ENCODE data around the gene TMLHE.
"Not testable (repeated sequence)": the region's sequence is repeated elsewhere in the genome, so short reads cannot be mapped to it uniquely, and the experiment has no call there.

Gene TMLHE, protein sequence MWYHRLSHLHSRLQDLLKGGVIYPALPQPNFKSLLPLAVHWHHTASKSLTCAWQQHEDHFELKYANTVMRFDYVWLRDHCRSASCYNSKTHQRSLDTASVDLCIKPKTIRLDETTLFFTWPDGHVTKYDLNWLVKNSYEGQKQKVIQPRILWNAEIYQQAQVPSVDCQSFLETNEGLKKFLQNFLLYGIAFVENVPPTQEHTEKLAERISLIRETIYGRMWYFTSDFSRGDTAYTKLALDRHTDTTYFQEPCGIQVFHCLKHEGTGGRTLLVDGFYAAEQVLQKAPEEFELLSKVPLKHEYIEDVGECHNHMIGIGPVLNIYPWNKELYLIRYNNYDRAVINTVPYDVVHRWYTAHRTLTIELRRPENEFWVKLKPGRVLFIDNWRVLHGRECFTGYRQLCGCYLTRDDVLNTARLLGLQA

DNA sequence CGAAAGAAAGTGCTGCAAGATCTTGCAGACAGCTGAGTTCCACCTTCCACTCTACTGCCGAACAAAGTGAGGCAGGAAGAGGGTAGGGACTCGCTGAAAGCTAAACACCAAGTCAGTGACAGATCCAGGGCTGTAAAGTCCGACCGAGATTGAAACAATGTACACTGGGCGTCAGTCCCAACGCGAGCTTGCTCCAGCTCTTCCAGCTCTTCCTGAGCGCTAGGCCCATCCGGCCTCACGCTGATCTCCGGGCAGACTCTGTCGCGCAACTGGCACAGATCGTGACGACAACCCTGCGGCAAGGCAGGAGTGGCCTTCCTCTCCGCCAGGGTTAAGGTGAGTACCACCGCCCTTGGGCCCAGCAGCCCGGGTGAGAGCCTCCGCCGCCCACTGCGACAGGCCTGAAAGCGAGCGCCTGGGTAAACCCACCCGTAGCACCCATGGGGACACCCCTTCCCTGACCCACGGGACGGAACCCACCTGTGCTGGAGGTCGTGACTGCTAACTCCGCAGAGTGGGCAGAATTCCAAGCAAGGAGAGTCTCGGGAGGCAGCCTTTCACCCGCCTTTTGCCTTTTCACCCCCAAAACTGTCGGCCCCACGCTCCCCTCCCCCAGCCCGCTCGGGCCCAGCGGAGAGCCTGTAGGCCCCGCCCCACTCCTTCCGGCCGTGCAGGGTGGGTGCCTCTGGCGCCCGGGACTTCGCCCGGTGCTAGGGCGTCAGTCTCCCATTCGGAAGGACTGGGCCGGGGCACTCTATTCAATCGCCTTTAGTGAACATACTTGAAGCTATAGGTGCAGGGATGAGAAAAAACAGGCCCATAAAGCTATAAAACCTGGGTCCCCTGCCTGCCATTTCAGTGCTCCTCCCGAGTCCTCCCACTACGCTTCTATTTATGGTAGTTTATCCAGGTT, at the start of gene TMLHE, which contains the start of gene SPRY3:
TSS of gene TMLHE (minus strand) at position 641 of the 913 bp plus-strand sequence. CDS start 67,676 bp downstream, outside the sequence.
TSS of gene SPRY3 (plus strand) at position 275 of the 913 bp plus-strand sequence.
- peak; percentile 70 for DNase-seq (ENCODE audit: low read depth, low spot score)

DNA sequence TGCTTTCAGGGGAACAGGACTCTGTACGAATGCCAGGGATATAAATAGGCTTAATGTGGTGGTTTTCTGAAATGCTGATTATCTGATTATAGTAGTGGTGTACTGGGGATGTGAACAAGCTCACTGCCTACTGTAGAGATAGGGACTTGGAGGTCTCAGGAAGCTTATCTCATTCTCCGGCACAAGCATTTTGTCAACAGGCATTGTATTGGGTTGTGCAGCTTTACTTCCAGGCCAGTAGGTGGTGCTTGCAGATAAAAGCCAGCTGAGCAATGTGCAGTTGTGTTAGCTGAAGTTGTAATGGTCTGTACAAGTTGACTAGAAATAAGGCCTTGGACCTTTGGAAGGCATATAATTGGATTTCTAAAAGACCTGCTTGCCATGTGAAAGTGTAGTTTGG, 49.5 kb upstream of the TMLHE start:
- DNase-seq (ENCODE audit: low read depth, low spot score) = peak; percentile 13

DNA sequence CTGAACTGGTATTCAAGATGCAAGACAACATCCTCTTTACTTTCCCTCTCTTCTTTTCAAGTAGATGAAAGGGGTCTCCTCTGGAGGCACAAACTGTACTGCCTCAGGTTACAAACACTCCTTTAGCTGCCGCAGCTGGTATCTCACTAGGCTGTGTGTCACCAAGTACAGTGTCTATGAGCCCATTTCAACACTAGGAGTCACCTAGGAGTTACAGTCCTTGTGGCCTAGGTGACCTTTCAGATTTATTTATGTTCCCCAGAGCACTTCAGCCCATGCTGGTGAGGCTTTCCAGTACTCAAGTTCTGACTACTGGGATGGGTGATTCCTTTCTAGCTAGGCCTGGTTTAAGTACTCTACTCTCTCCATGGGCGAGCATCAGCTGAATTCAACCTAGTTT, 32.4 kb upstream of the TMLHE start:
- peak; percentile 24 for DNase-seq (ENCODE audit: low read depth, low spot score)

DNA sequence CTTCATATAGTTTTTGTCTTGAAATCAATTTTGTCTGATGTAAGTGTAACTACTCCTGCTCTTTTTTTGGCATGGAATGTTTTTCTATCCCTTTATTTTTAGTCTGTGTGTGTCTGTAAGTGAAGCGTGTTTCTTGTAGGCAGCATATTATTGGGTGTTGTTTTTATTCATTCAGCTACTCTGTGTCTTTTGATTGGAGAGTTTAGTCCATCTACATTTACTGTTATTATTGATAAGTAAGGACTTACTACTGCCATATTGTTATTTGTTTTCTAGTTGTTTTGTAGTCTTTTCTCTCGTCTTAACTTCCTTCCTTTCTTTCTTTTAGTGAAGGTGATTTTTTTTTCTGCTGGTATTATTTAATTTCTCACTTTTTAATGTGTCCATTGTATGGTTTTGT, 30.5 kb upstream of the TMLHE start:
- DNase-seq (ENCODE audit: low read depth, low spot score) = no peak

DNA sequence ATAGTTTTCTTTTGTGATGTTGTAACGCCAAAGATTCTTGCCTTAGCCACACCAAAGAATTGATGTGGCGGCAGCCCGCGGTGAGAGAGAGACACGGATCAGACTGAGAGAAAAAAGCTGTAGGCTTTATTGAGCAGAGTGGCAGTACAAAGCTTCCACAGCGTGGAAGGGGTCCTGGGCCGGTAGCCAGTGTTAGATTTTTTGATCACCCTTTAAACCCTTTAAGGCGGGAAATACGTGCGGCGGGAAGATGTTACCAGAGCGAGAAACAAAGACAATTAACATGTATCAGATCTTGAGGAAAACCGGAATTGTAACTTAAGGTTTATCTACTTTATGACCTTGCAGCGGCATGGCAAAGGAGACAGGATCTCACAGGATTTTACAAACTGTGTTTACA, 28.6 kb upstream of the TMLHE start:
- peak; percentile 74 for DNase-seq (ENCODE audit: low read depth, low spot score)

DNA sequence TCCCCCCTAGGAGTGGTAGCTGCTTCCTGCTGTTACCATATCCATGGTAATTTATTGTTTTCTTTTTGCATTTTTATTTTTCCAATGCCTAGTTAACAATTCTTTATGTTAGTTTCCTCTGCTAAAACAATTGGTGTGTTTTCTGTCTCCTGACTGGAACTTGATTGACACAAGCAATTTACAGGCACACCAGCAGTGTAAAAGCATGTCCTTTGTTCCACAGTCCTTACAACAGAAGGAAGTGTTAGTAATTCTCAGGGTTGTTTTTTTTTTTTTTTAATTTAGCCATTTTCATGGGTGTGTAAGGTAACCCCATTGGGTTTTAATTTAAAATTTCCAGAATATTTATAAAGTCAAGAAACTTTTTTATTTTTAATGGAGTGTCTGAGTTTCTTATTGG, 25.0 kb upstream of the TMLHE start:
- no peak for DNase-seq (ENCODE audit: low read depth, low spot score)

DNA sequence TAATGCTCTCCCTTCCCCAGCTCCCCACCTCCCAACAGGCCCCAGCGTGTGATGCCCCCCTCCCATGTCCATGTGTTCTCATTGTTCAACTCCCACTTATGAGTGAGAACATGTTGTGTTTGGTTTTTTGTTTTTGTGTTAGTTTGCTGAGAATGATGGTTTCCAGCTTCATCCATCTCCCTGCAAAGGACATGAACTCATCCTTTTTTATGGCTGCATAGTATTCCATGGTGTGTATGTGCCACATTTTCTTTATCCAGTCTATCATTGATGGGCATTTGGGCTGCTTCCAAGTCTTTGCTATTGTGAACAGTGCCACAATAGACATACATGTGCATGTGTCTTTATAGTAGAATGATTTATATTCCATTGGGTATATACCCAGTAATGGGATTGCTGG, 22.3 kb upstream of the TMLHE start:
- DNase-seq (ENCODE audit: low read depth, low spot score) = not testable (repeated sequence)

DNA sequence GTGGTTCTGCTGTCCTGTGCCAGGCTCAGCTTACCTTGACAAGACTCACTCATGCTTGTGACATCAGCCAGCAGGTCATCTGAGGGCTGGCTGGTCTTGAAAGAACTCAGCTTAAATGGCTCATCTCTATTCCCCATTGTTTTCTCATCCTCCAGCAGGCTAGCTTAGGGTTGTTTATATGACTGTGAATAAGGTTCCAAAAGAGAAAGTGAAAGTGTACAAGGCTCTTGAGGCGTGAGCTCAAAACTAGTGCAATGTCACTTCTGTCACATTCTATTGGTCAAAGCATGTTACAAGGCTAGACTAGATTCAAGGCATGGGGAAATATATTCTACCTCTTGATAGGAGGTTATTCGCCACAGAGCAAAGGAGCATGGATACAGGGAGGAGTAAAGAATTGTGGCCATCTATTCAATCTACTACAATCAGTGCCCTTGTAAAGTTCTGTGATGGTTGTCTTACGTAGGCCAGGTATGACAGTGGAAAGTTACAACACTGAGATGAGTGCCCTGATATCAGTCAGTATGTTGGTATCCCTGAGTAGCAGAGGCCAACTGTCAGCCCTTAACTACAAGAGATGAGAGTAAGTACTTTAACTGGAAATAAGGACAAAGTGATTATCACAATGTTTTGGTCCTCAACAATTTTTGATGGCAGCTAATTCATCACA, 19.8 kb upstream of the TMLHE start:
- no peak for DNase-seq (ENCODE audit: low read depth, low spot score)

DNA sequence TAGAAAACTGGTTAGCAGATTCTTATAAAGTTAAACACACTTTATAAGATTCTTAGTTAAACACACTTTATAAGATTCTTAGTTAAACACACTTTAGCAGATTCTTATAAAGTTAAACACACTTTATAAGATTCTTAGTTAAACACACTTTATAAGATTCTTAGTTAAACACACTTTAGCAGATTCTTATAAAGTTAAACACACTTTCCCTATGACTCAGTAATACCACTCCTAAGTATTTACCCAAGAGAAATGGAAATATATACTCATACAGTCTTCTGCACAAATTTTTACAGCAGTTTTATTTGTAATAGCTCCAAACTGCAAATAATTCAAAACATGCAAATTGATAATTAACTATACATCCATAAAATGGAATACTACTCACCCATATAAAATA, 7.4 kb upstream of the TMLHE start:
- DNase-seq (ENCODE audit: low read depth, low spot score) = not testable (repeated sequence)

DNA sequence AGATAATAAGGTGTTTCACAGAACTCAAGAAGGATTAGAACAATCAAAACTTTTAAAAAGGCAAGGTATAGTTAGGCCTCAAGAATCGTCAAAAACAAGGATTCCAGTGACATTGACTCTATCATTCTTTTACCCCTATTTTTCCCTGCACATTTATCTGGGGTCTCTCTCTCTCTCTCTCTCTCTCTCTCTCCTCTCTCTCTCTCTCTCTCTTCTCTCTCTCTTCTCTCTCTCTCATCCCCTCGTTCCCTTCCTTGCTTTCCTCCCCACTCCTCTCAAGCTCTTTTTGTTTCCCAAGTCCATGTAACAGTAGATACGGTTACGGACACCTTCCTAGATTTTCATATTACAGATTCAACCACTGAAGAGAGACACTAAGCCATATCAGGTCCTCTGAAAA, 3.2 kb upstream of the TMLHE start:
- DNase-seq (ENCODE audit: low read depth, low spot score) = no peak

DNA sequence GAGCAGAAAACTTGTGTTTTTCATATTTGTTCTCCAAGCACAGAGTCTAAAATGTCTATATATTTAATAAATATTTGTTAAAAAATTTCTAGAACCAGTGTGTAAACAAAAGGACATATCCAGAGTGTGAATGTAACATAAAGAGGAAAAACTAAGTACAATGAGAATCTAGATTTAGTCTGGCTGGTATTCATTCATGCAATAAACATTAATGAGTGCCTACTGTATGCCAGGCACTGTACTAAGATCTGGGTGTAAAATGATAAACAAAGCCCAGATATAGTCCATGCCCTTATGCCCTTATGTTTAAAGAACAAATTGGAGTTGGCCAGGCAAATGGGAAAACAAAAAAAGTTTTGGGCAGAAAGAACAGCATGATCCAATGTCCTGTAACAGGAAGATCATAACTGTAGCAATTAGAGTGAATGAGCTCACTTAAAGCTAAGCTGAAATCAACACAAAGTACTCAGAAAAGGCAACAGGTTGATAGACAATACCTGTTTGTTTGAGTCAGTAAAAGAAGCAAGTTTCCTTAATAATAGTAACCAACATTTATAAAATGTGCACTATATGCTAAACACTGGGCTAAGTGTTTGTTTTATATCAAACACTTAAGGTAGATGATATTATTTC, 1.3 kb upstream of the TMLHE start:
- no peak for DNase-seq (ENCODE audit: low read depth, low spot score)

DNA sequence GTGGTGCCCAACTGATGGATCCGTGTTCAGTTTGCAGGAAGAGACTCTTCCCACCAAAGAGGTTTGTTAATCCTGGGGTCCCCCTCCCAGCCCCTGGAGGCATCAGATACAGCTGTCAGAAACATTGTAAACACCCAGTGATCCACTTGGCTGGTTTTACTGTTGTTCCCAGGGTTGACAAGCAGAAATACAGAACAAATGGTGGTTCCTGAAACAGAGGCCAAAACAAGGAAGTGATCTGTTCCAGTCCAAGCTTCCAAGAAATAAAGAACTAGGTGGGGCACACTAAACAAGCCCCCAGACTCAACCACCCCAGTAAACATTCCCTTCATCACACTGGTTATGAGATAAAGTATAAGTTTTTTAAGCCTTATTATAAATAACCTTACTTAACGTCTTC, 1.4 kb downstream of the TMLHE start:
- DNase-seq (ENCODE audit: low read depth, low spot score) = no peak

DNA sequence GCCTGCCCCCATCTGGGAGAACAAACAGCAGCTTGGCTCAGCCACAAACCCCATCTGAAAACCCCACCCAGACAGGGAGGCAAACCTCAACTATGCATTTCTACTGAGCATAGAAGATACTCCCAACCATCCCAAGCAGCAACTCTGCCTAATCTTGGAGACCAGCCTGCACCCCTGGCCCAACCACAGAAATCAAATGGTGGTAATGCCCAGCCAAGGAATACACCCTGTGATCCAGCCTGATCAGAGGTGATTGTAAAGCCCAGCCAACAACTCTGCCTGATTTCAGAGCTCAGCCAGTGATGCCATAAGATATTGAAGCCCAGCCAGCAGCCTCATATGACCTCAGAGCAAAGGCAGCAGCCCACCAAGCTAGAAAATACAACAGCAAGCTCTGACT, 19.8 kb downstream of the TMLHE start:
- peak; percentile 12 for DNase-seq (ENCODE audit: low read depth, low spot score)

DNA sequence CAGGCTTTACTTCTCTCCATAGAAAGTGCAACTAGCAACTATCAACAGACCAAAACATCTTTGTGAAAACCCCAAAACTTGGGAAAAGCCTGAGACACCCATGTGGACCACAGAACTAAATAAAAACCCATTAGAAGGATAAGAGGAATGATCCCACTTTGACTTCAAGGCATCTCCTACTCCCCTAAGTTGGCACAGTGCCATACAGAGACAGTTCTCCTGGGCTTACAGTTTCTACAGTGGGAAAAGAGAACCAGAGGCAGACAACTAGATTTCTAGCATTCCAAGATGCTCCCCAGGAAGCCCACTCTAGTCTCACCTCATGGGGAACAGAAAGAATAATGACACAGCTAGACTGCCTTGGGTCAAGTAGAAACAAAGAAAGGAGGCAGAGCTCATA, 20.4 kb downstream of the TMLHE start:
- DNase-seq (ENCODE audit: low read depth, low spot score) = no peak

DNA sequence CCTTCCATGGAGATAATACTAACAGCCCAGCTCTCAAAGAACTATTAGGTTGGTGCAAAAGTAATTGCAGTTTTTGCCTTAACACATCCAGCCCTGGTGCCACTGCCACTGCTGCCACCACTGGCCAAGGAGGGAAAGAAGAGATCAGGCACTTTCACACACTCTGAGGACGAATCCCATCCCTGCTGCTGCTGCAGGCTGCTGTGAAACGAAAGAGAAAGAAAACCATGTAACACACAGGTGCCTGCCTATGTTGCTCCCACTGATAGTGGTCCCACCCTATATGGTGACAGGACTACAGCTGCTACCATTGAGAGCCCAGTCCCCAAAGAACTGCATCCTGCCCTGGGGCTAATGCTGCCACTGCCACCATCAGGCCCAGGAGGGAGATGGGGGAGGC, 35.1 kb downstream of the TMLHE start:
- peak; percentile 1 for DNase-seq (ENCODE audit: low read depth, low spot score)

DNA sequence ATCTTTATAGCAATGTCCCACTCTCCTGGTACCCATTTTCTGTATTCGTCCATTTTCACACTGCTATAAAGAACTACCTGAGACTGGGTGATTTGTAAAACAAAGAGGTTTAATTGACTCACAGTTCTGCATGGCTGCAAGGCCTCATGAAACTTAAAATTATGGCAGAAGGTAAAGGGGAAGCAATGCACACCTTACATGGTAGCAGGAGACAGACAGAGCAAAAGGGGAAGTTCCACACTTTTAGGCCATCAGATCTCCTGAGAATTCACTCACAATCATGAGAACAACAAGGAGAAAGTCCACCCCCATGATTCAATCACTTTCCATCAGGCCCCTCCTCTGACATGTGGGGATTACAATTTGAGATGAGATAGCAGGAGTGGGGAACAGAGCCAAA, 49.7 kb downstream of the TMLHE start:
- DNase-seq (ENCODE audit: low read depth, low spot score) = no peak

DNA sequence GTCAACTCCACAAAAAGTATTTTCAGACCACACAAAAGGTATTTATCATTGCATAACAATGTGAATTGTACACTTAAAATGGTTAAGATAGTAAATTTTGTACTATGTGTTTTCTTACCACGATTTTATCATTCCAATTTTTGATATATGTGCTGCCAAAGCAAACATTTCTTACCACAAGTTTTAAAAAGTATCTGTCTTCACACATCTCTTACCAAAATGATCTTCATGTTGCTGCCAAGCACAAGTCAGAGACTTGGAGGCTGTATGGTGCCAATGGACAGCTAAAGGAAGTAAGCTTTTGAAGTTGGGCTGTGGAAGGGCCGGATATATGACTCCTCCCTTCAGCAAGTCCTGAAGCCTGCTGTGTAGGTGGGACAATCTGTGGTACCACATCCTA, 67.9 kb downstream of the TMLHE start:
- no peak for DNase-seq (ENCODE audit: low read depth, low spot score)

DNA sequence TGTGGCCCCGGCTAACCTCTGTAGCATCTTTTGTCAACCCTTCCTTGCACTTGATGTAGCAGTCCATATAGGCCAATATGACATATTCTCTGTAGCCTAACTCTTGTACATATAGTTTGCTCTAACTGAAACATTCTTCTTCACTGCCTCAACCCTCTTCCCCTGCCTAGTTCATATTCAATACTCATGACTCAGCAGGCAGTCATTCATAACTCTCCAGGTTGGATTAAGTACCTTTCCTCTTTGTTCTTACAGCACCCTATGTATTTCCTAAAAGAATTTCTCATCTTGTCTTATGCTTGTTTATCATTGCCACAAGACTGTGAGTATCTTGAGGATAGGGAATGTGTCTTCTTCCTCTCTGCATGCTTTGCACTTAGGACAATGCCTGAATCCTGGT, 76.9 kb downstream of the TMLHE start:
- DNase-seq (ENCODE audit: low read depth, low spot score) = no peak

DNA sequence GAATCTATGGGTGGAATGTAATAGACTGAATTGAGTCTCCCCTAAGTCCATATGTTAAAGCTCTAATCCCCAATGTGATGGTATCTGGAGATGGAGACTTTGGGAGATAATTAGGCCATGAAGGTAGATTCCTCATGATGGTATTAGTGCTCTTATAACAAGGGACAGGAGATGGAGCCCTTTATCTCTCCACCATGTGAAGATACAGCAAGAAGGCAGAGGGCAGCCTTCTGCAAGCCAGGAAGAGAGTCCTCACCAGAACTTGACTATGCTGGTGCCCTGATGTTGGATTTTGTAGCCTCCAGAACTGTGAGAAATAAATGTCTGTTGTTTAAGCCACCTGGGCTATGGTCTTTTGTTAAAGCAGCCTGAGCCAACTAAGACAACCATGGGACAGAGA, 78.0 kb downstream of the TMLHE start:
- DNase-seq (ENCODE audit: low read depth, low spot score) = peak; percentile 1

DNA sequence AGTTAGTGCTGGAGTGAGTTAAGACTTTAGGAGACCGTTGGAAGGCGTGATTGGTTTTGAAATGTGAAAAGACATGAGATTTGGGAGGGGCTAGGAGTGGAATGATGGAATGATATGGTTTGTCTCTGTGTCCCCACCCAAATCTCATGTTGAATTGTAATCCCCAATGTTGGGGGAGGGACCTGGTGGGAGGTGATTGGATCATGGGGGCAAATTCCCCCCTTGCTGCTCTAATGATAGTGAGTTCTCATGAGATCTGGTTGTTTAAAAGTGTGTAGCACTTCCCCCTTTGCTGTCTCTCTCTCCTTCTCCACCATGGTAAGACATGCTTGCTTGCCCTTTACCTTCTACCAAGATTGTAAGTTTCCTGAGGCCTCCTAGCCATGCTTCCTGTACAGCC, 85.7 kb downstream of the TMLHE start:
- not testable (repeated sequence) for DNase-seq (ENCODE audit: low read depth, low spot score)

DNA sequence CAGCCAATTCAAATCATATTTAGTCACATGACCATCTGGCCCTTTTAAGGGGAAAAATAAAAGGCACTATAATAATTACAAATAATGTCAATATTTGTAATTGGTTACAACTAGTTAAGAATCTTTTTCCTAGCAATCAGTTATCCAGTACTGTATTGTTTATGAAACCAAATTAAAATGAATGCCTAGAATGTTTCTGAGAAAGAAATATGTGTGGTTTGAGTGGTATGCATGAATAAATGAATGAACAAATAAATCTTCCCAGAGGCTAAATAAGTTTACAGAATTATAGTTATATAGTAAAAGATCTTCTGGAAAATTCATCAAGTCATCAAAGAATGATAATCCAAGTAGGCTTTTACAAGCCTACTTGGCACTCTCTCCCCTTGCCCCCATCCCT, 98.5 kb downstream of the TMLHE start:
- no peak for DNase-seq (ENCODE audit: low read depth, low spot score)

DNA sequence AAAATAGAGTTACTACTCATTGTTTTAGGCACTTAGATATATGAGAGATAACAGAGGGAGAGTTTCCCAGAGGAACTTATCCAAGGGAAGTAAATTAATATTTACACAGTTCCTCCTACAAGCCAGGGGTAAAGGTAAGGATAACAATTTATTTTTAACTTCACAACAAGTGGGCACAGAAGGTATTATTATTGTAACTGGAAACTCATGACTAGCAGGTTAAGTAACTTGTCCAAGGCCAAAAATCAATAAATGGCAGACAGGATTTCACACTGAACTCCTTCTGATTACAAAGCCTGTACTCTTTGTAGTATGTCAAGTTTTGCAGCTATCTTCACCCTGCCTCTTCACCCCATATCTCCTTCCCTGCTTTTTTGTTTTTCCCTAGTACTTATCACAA, 107.5 kb downstream of the TMLHE start:
- DNase-seq (ENCODE audit: low read depth, low spot score) = no peak
